HG03103 (cell line): ENCODE data around the gene ERVK3-1.
"Not testable (repeated sequence)": the region's sequence is repeated elsewhere in the genome, so short reads cannot be mapped to it uniquely, and the experiment has no call there.

ENCODE experiments used
- ATAC-seq: cut with Tn5 transposase; IDR thresholded peaks from one replicate; pipeline ENCODE4 v1.9.1; 2021; ENCODE audit warnings: low read depth; ENCODE audit not compliant: unreplicated experiment

Gene ERVK3-1, protein sequence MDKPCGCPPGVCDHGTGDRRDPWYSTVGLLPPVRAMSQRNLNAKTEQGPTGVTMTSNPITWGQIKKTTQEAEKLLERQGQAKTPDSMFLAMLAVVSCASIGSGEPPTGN

DNA sequence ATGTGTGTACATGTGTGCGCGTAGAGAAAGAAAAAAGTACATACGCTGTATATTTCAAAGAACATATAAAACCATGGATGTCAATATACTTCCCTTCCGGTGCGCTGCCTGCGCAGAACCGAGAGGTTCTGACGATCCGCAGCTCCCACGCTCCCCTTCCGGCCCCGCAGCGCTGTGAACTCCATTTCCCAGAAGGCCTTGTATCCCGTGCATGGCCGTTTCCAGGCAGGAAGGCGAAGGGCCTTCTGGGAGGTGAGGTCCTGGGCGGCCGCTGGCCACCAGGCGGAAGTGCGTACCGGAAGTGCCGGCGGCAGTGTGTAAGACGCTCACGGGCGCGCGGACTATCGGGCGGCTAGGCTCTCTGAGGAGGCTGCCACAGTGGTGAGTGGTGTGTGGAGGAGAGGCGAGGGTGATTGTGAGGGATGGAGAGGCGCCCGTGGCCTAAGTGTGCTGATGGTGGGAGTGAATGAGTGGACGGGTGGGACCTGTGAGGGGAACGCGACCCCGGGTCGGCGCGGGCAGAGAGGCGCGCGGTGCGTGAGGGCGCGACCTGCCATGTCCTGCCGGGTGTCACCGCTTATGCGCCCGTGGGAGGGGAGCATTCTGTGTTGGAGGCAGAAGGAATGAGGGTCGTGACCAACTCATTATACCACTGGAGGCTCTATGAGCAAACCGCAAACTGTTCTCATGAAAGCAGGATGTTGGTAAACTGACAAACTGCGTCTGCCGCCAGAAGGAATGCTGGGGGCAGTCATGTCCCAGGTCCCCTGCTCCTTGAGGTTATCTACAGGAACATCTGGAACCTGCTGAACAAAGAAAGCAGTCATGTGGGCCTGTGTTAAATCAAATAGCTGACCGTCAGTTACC is at the start of gene ERVK3-1:
Gene ERVK3-1 (plus strand): TSS at position 313 of the 867 bp plus-strand sequence. CDS start 6,792 bp downstream, outside the sequence.
- peak; percentile 90 for ATAC-seq

DNA sequence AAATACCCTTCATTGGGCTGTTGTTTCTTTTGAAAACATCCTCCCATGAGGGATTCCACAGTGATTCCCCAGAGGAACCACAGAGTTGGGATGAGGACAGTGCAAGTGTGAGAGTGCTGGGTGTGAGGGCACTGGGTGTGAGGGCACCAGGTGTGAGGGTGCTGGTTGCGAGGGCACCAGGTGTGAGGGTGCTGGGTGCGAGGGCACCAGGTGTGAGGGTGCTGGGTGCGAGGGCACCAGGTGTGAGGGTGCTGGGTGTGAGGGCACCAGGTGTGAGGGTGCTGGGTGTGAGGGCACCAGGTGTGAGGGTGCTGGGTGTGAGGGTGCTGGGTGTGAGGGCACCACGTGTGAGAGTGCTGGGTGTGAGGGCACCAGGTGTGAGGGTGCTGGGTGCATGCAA is 46.9 kb upstream of the ERVK3-1 start:
- ATAC-seq = not testable (repeated sequence)

DNA sequence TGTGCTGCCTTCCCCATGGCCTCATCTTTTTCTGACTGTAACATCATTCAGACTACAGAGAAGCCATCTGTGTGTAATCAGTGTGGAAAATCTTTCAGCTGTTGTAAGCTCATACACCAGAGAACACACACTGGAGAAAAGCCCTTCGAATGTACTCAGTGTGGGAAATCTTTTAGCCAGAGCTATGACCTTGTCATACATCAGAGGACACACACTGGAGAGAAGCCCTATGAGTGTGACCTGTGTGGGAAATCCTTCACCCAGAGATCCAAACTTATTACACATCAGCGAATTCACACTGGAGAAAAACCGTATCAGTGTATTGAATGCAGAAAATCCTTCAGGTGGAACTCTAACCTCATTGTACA is 43.6 kb upstream of the ERVK3-1 start:
- no peak for ATAC-seq

DNA sequence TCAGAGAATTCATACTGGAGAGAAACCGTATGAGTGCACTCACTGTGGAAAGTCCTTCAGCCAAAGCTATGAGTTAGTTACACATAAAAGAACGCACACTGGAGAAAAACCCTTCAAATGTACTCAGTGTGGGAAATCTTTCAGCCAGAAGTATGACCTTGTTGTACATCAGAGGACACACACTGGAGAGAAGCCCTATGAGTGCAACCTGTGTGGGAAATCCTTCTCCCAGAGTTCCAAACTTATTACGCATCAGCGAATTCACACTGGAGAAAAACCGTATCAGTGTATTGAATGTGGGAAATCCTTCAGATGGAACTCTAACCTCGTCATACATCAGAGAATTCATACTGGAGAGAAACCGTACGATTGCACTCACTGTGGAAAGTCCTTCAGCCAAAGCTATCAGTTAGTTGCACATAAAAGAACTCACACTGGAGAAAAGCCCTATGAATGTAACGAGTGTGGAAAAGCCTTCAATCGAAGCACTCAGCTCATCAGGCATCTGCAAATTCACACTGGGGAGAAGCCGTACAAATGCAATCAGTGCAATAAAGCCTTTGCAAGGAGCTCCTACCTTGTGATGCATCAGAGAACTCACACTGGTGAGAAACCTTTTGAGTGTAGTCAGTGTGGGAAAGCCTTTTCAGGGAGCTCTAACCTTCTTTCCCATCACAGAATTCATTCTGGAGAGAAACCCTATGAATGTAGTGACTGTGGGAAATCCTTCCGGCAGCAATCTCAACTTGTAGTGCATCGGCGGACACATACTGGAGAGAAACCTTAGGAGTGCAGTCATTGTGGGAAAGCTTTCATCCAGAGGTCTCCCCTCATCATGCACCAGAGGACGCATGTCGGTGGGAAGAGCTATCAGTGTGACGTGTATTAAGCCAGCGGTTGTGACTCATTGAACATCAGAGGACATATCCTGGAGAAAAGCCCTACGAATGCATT is 42.9 kb upstream of the ERVK3-1 start:
- ATAC-seq = no peak

DNA sequence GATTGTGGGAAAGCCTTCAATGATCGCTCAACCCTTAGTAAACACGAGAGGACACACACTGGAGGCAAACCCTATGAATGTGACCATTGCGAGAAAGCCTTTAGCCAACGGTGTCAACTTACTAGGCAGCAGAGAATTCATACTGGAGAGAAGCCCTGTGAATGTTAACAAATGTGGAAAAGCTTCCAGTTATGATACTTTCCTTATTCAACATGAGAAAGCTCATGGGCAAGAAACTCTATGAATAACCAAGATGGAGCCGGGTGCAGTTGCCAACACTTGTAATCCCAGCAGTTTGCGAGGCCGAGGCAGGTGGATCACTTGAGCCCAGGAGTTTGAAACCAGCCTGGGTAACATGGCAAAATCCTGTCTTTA is 42.3 kb upstream of the ERVK3-1 start:
- ATAC-seq = no peak

DNA sequence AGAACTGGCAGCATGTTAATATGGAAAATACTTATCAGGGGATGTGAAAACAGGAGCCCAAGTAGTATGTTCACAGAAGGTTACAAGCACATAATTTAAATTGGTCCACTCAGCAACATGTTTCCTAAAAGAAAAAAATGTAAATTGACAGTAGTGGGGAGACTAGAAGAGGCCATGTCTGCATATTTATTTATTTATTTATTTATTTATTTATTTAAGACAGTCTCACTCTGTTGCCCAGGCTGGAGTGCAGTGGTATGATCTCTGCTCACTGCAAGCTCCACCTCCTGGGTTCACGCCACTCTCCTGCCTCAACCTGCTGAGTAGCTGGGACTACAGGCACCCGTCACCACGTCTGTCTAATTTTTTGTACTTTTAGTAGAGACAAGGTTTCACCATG is 40.1 kb upstream of the ERVK3-1 start:
- ATAC-seq = no peak

DNA sequence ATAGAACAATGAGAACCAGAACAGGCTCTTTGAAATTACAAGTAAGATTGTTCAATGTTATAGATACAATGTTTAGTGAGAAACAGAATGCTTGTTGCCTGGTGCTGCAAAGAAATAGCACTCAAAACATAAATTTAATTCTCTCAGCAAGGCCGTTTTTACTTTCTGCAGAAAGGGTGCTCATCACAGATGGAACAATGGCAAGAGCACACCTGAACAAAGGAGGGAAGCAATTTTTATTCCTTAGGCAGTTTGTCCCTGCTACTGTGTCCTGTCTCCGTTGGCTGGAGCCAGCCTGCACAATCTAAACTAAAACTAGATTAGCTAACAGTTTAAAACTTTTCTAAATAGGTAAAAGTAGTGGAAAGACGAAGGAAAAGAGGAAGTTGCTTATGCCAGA is 36.8 kb upstream of the ERVK3-1 start:
- no peak for ATAC-seq

DNA sequence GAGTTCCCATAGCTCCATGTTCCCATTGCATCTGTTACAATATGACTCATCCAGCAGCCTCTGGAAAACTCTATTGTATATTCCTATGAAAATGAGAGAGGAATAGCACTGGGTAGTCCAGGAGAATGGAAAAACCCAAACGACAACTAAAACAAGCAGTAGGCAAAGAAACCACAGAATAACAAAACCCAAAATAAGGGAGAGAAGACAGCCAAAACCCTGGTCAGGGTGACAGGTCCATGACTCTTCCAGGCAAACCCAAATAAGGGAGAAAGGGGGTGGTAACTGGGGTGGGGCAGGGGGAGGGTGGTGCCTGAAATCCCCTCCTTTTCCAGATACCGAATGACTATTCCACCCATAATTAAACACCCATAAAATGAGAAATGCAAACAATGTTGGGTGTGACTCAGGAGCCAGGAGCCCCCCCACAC is 30.4 kb upstream of the ERVK3-1 start:
- no peak for ATAC-seq

DNA sequence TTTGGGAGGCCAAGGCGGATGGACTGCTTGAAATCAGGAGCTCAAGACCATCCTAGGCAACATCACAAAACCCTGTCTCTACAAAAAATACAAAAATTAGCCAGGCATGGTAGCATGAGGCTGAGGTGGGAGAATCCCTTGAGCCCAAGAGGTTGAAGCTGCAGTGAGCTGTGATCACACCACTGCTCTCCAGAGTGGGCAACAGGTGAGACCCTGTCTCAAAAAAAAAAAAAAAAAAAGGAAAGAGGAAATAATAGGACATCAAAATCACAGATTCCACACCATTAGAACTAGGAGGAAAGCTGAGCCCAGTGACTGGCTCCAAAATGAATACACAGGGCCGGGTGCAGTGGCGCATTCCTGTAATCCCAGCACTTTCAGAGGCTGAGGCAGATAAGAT is 29.6 kb upstream of the ERVK3-1 start:
- ATAC-seq = no peak

DNA sequence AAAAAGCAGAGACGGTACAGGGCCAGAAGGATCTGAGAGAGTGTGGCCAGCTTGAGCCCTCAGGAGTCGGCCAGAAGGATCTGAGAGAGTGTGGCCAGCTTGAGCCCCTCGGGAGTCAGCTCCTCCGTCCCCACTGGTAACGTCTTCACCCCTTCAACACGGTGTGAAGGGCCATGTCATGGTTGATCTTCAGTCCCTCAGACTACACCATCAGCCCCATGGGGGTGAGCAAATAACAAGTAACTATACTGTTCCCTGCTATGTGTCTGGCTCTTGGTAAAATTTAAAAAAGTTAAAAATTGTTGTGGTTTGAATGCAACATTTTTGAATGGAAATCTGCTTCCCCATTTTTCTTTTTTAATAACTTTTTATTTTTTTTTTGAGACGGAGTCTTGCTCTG is 28.0 kb upstream of the ERVK3-1 start:
- no peak for ATAC-seq

DNA sequence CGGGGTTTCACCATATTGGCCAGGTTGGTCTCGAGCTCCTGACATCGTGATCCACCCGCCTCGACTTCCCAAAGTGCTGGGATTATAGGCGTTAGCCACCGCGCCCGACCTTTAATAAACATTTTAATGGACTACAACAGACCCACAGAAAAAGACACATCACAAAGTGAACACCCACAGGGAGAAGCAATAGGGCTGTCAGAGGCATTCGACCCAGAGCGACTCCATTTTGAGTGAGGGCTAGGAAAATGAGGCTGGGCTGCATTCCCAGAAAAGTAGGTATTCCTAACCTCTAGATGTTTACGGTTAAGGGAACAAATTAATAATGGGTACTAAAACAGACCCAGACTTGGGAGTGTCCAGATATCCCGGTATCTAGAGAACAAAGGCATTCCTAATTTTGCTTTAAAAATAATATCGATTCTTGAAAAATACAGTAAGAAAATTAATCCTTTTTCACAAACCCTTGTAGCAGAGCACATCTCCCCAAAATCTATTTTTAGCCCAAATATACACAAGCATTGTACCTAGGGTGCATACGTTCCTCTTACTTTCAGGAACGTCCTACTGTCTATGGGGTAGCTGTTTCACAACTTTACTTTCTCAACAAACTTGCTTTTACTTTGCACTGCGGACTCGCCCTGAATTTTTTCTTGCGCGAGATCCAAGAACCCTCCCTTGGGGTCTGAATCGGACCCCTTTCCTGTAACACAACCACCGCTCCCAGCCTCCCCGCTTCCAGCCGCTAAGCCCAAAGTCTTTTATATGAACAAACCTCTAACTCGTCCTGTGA is 27.2 kb upstream of the ERVK3-1 start:
- no peak for ATAC-seq

DNA sequence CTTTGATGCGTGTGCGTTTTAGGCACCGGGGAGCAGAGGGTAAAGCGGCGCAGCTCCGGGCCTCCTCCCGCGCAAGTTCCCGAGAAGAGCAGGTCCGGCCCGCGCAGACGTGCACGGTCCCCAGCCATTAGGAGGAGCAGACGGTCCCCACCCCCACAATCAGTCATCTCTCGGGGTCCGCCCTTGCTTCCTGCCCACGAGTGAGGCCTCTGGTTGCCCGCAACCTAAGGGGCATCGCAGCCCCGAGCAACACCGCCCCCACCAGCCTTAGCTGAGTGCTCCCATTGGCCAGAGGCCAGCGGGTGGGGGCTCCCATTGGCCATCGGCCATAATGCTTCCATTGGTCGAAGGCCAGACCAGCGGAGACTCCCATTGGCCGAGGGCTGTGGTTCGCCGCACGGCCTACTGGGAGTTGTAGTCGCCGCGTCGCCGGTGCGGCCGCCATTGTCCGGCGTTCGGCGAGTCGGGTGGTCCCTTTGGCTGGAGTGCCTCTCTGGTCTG is 26.6 kb upstream of the ERVK3-1 start, which contains the start of gene ZNF8:
Gene ZNF8 (plus strand): TSS at position 415 of the 501 bp plus-strand sequence. CDS start 127 bp downstream, outside the sequence.
- peak; percentile 89 for ATAC-seq

DNA sequence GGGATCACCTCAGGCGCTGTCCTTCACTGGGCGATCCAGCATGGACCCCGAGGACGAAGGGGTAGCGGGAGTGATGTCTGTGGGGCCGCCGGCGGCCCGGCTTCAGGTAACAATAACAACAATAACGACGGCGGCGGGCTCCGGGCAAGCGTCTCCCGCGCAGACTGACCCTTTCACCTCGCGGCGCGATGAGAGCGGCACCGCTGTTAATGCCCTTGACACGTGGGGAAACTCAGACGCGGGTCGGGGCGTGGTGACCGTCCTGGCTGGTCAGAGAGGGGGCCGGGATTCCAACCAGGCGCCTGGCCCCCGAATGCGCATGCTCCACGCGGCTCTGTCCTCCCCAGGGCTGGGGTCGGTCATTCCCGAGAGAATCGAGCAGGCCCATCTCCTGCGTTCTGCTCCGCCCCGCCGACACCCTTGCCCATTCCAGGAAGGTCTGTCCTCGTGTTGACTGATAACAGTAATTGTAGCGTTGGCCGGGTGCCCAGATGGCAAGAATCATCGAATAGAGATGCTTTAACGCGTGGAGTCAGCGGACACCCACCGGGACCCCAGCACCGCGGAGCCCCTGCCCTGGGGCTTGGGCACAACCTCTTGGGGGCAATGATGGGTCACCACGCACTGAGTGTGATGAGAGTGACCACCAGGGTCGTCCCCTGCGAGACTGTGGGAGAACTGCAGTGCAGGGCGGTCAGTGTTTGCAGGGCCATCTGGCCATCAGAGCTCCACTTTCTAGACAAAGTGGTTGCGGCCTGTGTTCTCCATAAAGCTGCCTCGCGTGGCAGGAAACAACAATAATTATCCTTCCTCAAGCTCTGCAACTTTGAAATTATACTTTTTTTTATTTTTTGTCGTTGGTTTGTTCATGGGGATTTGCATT is 25.9 kb upstream of the ERVK3-1 start:
- no peak for ATAC-seq

DNA sequence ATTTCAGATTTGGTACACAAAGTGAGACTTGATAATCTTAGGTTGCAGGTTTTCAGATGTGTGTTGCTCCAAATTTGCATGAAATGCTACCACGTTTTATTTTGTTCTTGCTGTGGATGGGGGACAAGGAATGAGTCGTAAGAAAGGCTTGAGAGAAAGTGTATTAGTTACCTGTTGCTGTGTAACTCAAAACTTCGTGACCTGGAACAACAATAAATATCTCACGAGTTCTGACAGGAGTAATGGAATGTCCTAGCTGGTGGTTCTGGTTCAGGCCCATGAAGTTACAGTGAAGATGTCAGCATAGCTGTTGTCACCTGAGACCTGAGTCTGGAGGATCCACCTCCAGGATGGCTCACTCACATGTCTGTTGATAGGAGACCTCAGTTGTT is 25.3 kb upstream of the ERVK3-1 start:
- ATAC-seq = no peak

DNA sequence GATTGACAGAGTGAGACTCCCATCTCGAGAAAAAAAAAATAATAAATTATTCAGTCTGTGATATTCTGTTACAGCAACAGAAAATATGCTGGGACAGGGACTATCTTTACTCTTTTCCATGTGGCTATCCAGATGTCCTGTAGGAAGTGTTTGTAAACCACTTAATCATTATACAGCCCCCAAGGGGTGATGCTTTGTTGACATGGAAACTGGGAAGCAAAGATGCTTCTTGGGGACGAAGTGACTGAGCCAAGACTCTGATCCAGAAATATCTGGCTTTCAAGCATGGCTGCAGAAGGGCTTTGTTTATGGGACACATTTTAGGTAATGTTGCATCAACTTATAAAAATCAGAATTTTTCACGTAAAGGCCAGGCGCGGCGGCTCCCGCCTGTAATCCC is 21.0 kb upstream of the ERVK3-1 start:
- ATAC-seq = no peak

DNA sequence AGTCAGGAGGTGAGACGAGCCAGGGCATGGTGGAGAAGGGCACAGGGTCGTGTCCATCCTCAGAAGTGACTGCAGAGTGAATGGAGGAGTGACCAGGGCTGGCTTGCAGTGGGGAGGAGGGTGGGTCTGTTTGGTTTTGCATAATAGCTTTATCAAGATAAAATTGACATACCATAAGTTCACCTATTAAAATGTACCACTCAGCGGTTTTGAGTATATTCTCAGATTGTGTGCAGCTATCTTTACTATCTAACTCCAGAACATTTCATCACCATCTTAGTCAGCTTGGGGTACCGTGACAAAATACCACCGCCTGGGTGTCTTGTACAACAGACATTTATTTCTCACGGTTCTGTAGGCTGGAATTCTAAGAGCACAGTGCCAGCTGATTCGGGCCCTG is 13.2 kb upstream of the ERVK3-1 start:
- ATAC-seq = no peak

DNA sequence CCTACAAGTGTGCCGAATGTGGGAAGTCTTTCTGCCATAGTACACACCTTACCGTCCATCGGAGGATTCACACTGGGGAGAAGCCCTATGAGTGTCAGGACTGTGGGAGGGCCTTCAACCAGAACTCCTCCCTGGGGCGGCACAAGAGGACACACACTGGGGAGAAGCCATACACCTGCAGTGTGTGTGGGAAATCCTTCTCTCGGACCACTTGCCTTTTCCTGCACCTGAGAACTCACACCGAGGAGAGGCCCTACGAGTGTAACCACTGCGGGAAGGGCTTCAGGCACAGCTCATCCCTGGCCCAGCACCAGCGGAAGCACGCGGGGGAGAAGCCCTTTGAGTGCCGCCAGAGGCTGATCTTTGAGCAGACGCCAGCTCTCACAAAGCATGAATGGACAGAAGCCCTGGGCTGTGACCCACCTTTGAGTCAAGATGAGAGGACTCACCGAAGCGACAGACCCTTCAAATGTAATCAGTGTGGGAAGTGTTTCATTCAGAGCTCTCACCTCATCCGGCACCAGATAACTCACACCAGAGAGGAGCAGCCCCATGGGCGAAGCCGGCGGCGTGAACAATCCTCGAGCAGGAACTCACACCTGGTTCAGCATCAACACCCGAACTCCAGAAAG is 10.3 kb upstream of the ERVK3-1 start:
- ATAC-seq = no peak

DNA sequence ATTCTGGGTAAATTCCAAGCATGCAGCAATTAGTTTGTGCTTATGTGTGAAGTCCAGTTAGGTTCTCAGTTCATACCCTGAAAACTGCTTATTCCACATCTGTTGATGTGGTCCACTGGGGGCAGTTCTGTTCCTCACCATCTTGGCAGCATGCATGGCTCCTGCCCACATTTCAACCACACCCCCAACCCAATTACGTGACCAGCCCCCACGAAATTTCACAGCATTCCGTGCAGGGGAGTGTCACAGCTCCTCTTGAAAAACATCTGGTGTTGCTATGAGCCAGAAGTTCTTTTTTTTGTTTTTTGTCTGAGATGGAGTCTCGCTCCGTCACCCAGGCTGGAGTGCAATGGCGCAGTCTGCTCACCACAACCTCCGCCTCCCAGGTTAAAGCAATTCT is 9.1 kb upstream of the ERVK3-1 start:
- ATAC-seq = no peak

DNA sequence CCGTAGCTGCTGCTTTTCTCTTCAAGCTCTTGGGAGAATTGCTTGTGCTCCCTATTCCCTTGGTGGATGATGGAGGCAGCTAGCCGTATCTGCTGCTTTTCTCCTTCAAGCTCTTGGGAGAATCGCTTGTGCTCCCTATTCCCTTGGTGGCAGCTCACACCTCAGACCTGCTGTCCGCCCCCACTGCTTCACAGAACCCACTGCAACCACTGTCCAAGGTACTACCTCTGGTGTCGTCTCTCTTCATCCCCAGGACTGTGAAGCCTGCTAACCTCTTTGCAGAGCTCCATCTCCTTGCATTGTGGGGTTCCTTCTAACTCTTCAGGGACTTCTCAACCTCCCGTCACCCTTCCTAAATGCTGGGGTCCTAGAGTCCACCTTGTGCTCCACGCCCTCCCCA is 4.6 kb upstream of the ERVK3-1 start:
- no peak for ATAC-seq
